GM18519 (cell line): ENCODE data around the gene NRDC.
"Not testable (repeated sequence)": the region's sequence is repeated elsewhere in the genome, so short reads cannot be mapped to it uniquely, and the experiment has no call there.

Source experiments
- ATAC-seq: cut with Tn5 transposase; IDR thresholded peaks from one replicate; pipeline ENCODE4 v1.9.1; 2021; ENCODE audit warnings: mild to moderate bottlenecking, moderate library complexity; ENCODE audit not compliant: unreplicated experiment, low FRiP score

NRDC gene

GRCh38 chr1:51898090-51898734 lies 19.7 kb upstream of the NRDC start:
- no peak for ATAC-seq

DNA sequence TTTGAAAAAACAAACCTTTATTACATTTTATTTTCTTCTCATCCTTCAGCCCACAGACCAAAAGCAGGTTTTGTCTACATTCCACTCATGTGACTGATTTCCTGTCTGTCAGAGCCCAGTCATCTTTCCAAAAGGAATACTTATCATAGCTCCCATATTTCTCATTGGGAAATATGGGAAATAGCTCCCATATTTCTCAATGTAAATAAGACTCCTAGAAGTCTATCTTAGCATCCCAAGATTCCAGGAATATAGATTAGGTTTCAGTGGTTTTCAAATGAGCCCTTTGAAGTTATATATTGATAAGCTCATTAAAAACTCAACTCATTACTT lies 19.1 kb upstream of the NRDC start:
- ATAC-seq, result no peak

- not testable (repeated sequence) for ATAC-seq
Measured at GRCh38 chr1:51894748-51895147, 16.2 kb upstream of the NRDC start.

GRCh38 chr1:51878308-51878615 lies 265 bp downstream of the NRDC start:
- peak; percentile 2 for ATAC-seq

DNA sequence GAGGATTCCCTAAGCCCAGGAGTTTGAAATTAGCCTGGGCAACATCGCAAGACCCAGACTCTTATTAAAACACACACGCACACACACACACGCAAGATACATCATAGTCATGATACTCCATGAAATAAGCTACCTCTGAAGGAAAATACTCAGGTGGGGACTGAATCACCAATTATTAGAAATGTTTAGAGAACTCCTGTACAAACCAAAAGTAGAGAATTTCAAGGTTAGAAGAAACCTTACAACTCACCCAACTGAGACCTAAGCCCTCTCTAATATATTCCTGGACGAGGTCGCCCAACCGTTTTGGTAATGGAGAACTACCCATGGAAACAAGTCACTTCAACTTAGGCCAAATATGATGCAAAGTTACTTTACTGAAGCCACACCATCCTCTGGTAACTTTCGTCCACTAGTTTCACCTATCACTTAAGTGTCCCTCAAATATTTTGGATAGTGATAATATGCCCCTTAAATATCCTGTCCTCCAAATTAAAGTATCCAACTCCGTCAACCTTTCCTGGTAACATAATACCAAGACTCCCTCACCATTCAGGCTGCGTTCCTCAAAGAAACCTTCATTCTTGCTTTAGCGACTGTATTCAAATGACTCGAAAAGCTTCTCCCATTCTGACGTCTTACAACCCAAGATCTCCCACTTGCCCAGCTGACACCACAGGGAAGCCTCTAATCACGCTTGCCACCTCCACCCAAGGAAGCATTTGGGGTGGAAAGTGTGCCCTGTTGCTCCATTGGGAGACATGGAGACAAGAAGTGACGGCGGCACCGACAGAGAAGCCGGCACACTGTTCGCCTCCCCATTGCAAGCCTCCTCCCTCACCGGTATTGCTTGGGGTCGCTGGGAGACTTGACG lies 856 bp downstream of the NRDC start:
- ATAC-seq, result no peak

DNA sequence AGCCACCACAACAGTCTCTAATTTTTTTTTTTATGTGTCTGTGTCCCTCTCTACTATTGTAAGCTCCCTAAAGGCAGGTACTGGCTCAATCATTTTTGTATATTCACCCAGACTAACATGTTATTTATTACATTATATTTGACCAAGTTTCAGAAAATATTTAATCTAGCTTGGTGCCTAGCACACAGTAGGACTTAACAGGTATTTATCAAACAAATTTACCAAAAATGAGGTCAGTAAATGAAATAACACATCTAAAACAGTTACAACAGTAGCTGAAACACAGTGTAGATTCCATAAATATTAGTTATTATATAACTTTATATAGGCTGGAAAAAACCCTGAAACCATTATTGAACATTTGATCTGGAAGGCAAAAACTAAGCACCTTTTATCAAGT lies 2.7 kb downstream of the NRDC start:
- ATAC-seq, result no peak

DNA sequence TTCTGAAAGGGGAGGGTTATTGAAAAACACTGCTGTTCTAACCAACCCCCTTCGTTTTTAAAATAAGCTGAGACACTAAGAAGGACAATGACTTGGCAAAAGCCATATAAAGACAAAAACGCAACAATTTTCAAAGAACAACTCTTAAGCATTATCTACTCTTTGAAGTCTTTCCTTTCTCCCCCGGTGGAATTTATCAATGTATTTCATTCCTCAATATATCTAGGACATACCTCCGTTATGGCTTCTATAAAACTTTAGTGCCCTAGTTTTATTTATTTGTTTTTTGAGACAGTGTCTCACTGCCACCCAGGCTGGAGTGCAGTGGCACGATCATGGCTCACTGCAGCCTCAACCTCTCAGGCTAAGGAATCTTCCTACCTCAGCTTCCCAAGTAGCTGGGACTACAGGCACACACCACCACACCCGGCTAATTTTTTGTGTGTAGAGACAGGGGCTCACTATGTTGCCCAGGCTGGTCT lies 3.2 kb downstream of the NRDC start:
- ATAC-seq, result no peak

DNA sequence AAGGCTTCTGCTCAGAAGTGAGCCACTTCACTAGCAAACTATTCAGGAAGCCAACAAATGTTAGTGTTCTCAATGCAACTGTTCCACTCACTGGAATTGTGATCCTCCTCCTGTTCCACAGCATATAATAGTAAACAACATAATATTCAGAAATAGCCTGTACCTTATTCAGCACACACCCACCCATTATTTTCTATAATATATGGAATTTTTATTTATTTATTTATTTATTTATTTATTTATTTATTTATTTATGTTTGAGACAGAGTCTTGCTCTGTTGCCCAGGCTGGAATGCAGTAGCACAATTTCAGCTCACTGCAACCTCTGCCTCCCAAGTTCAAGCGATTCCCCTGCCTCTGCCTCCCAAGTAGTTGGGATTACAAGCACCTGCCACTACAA lies 5.3 kb downstream of the NRDC start:
- ATAC-seq, result not testable (repeated sequence)

DNA sequence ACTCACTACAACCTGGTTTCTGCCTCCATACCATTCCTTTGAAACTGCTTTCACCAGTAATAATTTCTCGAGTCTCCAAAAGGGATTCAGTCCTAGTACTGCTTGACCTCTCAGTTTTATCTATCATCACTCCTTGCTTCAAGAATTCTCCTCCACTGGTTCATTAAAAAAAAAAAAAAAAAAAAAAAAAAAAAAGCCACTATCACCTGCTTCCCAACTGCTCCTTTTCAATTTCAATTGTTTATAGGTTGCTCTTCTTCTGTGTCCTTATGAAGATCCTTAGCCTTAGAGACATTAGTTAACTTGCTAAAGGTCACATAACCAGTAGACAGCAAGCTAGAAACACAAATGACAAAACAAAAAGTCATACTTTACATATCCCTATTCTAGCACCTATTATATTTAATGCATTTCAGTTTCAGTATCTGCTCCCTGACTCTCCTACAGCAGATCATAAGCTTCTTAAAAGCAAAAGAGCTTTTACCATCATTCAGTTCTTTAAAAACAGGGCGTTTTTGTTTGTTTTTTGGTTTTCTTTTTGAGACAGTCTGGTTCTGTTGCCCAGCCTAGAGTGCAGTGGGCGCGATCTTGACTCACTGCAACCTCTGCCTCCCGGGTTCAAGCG lies 7.1 kb downstream of the NRDC start:
- no peak for ATAC-seq

GRCh38 chr1:51870603-51871350 lies 7.8 kb downstream of the NRDC start:
- ATAC-seq, result no peak

DNA sequence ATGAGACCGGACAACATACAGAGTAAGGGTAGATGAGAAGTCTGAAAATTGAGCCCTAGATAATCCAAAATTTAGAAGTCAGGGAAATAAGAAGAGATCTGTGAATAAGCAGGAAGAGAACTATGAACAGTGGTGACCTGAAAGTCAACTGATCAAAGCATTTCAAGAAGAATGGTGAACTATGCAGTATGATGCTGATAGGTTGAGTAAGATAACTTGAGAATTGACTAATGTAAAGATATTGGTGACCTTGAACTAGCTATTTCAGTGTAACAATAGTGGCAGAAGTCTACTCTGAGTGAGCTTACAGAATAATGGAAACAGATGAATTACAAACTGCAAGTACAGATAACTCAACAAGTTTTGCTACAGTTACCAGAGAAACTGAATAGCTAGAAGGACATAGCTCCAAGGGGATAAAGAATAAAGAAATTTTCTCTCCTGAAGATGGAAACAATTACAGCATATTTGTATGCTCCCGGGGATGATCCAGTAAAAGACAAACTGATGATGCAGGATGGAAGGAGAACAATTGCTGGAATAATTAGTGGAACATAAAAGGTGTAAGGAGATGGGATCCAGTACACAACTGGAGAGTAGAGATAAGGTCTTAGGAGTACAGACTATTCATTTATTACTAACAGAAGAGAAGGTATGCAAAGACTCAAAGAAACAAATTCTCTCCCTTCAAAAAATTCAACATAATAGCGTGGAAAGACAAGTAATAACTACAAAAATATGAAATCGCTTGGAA lies 10.9 kb downstream of the NRDC start:
- no peak for ATAC-seq

DNA sequence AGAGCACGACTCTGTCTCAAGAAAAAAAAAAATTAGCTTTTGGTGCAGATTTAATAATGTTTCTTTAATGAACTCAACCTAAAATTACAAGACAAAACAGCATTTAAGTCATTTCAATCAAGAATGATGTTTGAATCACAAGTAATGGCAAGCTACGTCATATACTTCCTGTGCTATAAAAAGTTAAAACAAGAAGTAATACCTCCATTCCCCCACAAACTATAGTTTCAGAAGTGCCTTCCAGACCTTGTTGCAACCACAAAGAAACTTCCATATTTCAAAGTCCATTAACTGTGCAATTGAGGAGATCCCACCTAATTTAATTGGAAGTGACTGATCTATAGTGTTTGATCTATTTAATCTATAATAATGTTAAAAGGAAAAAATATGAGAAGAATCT lies 15.1 kb downstream of the NRDC start:
- peak; percentile 61 for ATAC-seq

DNA sequence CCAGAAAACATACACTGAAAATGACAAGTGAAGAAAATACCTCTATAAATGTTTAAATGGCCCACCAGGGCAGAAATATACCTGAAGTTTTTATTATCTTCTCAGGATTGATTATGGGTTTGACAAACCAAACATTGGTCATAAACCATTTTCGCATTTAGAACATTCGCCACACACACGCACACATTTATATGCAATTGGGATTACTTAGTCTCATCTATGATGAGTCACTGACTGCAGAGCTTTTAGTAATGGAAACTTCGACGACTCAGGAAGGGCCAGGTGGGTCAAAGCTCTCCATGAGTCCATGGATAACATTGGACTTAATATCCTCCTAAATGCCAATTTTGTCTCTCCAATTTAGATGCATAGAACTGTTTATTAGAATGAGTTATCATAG lies 16.9 kb downstream of the NRDC start:
- no peak for ATAC-seq

DNA sequence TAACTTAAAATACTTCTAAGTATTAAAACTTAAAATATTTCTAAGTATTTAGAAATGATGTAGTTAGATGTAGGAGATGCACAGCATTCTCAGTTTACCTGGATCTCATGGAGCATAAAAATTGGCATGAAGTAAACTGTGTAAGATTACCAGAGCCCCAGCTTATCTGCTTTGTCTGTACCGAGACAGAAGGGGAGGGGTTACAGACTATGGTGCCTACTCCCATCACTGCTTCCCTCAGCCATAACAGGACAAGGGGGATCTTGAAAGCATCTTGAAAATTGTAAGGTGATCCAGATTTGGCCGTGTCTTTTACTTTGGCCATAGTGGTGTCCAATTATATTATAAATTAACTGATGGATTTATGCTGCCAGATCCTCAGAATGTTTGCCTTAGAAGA lies 18.8 kb downstream of the NRDC start:
- no peak for ATAC-seq

DNA sequence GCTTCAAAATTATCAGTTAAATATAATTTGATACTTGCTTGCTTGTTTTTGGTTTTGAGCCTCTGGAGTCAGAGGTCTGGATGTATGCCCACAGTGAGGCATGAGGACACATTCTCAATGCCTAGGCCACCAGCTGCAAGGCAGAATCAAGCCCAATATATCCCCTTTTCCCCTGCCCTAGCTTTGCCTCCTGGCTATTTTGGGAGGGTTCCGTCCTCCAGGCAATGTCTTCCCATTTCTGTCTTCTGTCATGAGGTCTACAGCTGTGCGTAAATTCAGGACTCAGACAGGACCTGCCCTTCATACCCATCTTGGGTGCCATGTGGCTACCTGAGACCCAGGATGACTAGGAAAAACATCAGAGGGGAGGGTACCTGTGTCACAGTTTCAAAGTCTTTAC lies 19.2 kb downstream of the NRDC start:
- no peak for ATAC-seq

DNA sequence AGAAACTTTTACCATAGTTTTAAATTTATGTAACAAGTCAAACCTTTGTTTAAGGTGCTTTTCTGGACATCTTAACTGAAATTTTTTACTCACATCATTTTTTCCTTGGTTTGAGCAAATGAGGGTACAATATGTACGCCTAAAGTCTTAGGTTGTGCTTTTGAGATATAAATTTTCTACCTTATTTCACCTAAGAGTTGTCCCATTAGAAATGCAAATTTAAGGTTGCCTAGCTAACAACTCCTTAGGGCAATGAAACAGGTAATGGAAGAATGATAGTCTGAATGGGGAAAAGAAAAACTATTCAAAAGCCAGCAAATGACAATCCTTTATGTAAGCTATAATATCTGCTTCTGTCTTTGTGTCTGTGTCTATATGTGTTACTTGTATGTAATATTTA lies 19.6 kb downstream of the NRDC start:
- no peak for ATAC-seq

DNA sequence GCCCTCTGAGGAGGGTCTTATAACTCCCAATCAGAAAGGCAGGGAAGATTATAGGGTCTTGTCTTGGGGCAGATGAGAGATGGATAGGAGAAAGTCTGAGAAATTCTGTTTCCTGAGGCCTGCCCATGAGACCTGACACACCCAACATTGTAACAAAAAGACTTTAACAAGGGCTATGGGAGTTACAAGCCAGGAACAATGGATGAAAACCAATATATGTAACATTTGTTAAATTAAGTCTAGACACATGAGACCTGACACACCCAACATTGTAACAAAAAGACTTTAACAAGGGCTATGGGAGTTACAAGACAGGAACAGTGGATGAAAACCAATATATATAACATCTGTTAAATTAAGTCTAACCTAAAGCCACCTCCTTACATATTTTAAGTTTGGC lies 21.8 kb downstream of the NRDC start:
- ATAC-seq, result no peak

DNA sequence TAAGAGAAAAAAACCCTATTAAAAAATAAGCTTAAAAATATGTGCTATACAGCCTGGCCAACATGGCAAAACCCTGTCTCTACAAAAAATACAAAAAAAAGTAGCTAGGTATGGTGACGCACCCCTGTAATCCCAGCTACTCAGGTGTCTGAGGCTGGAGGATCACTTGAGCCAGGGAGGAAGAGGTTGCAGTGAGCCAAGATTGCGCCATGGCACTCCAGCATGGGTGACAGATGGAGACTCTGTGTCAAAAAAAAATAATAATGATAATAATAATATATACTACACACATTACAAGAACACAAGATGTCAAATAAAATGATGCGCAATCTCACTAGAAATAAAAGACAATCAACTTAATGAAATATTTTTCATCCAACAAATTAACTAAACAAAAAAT lies 22.9 kb downstream of the NRDC start:
- no peak for ATAC-seq

DNA sequence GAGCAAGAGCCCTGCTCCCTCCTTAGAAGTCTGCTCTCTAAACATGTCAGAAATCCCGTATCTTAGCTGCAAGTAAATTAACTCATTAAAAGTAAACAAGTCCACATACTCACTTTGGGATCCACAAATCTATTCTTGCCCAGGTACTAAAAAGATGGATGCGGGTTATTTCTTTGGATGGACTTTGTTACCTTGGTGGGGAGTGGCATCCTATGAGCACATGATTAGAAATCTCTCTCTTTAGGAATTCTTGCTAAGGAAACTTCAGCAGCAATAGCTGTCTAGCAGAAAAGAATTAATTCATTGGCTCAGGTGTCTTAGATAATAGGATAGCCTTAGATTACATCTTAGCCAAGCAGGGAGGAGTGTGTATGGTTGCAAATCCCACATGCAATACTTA lies 25.2 kb downstream of the NRDC start:
- no peak for ATAC-seq

DNA sequence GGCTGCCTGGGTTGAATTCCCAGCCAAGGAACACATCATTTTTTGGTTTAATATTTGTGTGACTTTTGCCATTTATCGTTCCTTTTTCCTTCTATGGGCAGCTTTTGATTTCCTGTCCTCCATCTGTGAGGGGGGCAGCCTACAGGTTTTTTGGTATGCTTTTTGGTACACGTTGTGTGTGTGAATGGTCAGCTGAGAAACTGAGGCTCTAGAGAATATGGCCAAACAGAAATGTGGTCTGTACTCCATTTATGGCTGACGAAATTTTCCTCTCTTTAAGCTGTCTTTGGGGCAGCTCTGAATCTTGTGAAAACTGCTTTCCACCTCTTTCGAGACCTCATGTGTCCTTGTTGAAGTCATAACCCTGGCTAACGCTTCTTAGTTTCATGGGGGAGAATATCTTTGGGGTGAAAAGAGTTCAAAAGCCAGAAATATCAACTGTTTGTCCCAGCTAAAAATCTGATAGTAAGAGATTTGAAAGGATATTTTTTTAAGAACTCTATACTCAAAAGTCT lies 26.6 kb downstream of the NRDC start:
- ATAC-seq, result no peak
